GM12874 (cell line): ENCODE measurements around the gene PLK5.

Experiments used
- TF ChIP-seq, protein P1 (sequence below): IDR thresholded peaks from 2 replicates; pipeline ENCODE4 v1.5.1; 2011; ENCODE audit warnings: low read depth, mild to moderate bottlenecking, control low read depth, low read length, moderate library complexity; ENCODE audit not compliant: insufficient read depth

Gene PLK5

DNA sequence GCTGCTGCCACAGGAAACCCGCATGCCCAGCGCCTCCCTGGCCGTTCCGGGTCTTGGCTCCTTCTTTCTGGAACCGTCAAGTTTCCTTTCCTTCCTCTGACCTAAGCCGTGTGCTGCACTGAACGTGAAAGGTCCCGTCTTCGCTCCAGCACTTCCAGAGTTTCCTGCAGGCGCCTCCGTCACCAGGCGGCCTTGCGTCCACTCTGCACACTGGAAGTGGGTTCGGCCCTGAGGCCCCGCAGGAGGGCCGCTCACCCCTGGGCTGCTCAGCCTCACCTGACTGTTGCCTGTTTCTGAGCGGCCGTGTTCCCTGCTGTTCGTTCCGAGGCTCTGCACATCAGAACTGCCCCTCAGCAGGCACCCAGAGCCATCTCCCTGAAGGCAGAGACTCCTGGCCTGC, 56.5 kb downstream of the PLK5 start:
- TF ChIP-seq, protein P1, sequence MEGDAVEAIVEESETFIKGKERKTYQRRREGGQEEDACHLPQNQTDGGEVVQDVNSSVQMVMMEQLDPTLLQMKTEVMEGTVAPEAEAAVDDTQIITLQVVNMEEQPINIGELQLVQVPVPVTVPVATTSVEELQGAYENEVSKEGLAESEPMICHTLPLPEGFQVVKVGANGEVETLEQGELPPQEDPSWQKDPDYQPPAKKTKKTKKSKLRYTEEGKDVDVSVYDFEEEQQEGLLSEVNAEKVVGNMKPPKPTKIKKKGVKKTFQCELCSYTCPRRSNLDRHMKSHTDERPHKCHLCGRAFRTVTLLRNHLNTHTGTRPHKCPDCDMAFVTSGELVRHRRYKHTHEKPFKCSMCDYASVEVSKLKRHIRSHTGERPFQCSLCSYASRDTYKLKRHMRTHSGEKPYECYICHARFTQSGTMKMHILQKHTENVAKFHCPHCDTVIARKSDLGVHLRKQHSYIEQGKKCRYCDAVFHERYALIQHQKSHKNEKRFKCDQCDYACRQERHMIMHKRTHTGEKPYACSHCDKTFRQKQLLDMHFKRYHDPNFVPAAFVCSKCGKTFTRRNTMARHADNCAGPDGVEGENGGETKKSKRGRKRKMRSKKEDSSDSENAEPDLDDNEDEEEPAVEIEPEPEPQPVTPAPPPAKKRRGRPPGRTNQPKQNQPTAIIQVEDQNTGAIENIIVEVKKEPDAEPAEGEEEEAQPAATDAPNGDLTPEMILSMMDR: no peak

GRCh38 chr19:1580957-1581356, 57.1 kb downstream of the PLK5 start:
- TF ChIP-seq, protein P1: no peak

DNA sequence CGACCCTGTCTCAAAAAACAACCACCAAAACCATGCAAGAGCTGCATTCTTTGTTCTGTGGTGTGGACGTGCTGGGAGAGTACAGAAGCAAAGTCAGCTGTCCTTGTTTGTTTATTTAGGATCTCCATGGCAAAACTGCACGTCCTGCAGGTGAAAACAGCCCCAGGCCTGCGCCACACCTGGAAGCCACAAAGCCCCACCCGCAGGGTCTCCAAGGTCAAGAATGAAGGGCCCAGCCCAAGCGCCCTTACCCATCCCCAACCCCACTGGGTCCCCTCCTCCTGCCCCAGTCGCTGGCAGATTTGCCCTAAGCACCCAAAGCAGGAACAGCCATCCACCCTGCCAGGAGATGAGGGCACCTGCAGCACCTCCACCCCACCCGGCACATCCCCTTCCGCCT, 58.3 kb downstream of the PLK5 start:
- TF ChIP-seq, protein P1: no peak

GRCh38 chr19:1584500-1585242, 60.8 kb downstream of the PLK5 start:
- TF ChIP-seq, protein P1: no peak

- TF ChIP-seq, protein P1: no peak
These were observed 61.3 kb downstream of the PLK5 start for GRCh38 chr19:1585243-1585580.
